ACC112 (cell line): ENCODE measurements around the gene FKBP14.

Source experiments
- H2AFZ ChIP-seq: fragments of 200-600 bp; sonication (generic); one replicate; pipeline ENCODE4 v1.6.0; 2017; ENCODE audit warnings: antibody characterized with exemption, low read length; ENCODE audit not compliant: unreplicated experiment
- H3K27ac ChIP-seq: fragments of 200-600 bp; sonication (generic); 2 replicates; pipeline ENCODE4 v1.5.1; 2014; ENCODE audit warnings: low read depth, mild to moderate bottlenecking, antibody characterized with exemption, low read length, moderate library complexity
- H3K27me3 ChIP-seq: fragments of 200-600 bp; sonication (generic); 2 replicates; pipeline ENCODE4 v1.6.1; 2014; ENCODE audit warnings: mild to moderate bottlenecking, antibody characterized with exemption, low read length, moderate library complexity, mixed read lengths; ENCODE audit not compliant: insufficient read depth
- H3K36me3 ChIP-seq: fragments of 200-600 bp; sonication (generic); 2 replicates; pipeline ENCODE4 v1.6.1; 2016; ENCODE audit warnings: mild to moderate bottlenecking, antibody characterized with exemption, low read length, moderate library complexity, mixed read lengths; ENCODE audit not compliant: insufficient read depth
- H3K4me1 ChIP-seq: fragments of 200-600 bp; sonication (generic); one replicate; pipeline ENCODE4 v1.6.1; 2016; ENCODE audit warnings: low read length, mixed read lengths; ENCODE audit not compliant: insufficient read depth, unreplicated experiment, control insufficient read depth
- H3K4me3 ChIP-seq: fragments of 200-600 bp; sonication (generic); 2 replicates; pipeline ENCODE4 v1.5.1; 2014; ENCODE audit warnings: mild to moderate bottlenecking, low read depth, low read length
- H3K79me2 ChIP-seq: fragments of 200-600 bp; sonication (generic); one replicate; pipeline ENCODE4 v1.6.0; 2016; ENCODE audit warnings: low read length; ENCODE audit not compliant: control insufficient read depth, unreplicated experiment, insufficient read depth

Gene FKBP14

DNA sequence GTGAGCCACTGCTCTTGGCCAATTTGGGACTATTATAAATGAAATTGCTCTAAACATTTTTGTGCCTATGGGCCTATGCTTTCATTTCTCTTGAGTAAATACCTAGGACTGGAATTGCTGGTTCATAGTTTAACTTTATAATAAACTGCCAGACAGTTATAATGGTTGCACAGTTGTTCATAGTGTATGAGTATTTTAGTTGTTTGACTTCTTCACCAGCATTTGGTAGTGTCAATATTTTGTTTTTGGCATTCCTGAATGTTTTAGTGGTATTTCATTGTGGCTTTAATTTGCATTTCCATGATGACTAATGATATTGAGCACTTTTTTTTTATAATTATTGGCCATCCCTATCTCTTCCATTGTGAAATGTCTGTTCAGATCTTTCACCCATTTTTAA, 31.2 kb upstream of the FKBP14 start:
- Histone ChIP-seq H3K4me1 (no peaks in the 10 kb centered on the region), H3K36me3 (peaks cover 17% of the 10 kb centered on the region), H3K79me2 (no peaks in the 10 kb centered on the region), H3K27me3 (no peaks in the 10 kb centered on the region), H3K27ac (no peak overlapping the region), H2AFZ (no peak overlapping the region), H3K4me3 (no peak overlapping the region)

DNA sequence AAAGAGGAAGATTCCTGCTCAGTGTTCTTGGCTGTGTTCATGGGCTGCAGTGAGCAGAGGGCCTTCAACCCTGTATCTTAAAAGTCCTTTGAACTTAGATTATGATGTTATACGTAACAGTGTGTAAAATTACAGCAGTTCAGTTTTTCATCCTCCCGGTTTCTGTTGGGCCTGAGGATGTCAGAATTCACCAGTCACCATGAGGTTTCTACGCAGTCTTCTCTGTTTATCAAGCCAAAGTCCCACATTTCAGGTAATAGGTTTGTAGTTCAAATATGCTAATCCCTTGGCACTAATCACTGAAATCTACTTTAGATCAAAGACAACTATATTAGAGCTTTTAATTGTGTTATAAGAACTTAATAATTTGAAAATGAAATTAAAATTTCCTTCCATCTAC, 26.6 kb upstream of the FKBP14 start:
- Histone ChIP-seq H3K27ac (no peak overlapping the region), H2AFZ (no peak overlapping the region), H3K27me3 (no peaks in the 10 kb centered on the region), H3K4me3 (no peak overlapping the region), H3K36me3 (peaks cover 10% of the 10 kb centered on the region), H3K4me1 (no peaks in the 10 kb centered on the region), H3K79me2 (no peaks in the 10 kb centered on the region)

DNA sequence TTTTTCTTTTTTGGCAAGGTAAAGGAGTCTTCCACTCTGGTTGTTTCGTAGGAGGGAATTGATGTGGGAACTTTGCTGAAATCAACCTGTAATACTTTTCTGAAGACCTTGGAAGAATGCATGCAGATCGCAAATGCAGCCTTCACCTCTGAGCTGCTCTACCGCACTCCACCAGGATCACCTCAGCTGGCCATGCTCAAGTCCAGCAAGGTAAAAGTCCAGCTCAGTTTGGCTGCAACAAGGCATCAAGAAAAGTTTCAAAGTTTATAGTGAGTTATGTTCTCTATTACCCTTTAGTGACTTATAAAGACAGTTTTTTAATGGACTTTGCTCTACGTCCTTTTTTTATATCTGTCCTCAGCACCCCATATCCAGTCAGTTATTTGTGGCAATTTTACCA, 22.7 kb upstream of the FKBP14 start:
- Histone ChIP-seq H3K27me3 (no peaks in the 10 kb centered on the region), H2AFZ (no peak overlapping the region), H3K79me2 (no peaks in the 10 kb centered on the region), H3K4me1 (no peaks in the 10 kb centered on the region), H3K4me3 (no peak overlapping the region), H3K27ac (no peak overlapping the region), H3K36me3 (no peaks in the 10 kb centered on the region)

DNA sequence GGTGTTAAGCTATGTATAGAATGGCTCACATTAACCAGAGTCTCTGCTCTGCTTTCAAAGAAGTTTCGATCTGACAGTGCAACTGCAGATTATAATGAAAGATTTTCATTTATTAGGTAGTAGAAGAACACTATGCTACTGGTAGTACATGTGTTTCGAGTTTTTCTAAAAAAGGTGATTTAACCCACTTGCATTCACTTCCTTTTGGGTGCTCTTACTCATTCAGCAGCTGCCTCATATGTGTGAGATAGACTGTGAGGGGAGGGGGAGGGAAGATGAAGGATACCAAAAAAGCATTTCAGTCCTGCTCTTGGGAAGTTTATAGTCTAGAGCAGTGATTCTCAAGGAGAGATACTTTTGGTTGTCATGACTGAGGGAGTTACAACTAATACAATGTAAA, 22.1 kb upstream of the FKBP14 start:
- no peaks in the 10 kb centered on the region for H3K79me2 ChIP-seq
- H3K27ac ChIP-seq, result no peak overlapping the region
- no peaks in the 10 kb centered on the region for H3K36me3 ChIP-seq
- no peaks in the 10 kb centered on the region for H3K27me3 ChIP-seq
- H3K4me3 ChIP-seq, result no peak overlapping the region
- H2AFZ ChIP-seq, result no peak overlapping the region
- H3K4me1 ChIP-seq, result no peaks in the 10 kb centered on the region

DNA sequence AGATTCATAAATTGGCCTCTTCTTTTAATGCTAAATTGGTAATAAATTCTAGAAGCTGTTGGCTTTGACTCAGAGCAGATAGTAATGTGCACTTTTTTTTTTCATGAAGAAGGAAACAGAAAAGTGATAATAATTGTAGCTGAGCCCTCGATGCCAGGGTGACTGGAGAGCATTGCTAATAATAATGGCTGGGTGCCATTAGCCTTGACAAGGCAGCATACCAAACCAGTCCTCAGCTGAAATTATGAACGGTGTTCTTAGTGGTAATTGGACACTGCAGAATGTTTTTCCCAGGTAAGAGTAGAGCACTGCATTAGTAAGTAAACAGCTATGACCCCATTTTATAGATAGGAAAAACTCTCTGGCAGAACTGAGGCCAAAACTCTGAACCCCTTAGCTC, 20.6 kb upstream of the FKBP14 start:
- Histone ChIP-seq H3K4me3 (no peak overlapping the region), H2AFZ (no peak overlapping the region), H3K27me3 (no peaks in the 10 kb centered on the region), H3K4me1 (no peaks in the 10 kb centered on the region), H3K27ac (no peak overlapping the region), H3K36me3 (no peaks in the 10 kb centered on the region), H3K79me2 (no peaks in the 10 kb centered on the region)

DNA sequence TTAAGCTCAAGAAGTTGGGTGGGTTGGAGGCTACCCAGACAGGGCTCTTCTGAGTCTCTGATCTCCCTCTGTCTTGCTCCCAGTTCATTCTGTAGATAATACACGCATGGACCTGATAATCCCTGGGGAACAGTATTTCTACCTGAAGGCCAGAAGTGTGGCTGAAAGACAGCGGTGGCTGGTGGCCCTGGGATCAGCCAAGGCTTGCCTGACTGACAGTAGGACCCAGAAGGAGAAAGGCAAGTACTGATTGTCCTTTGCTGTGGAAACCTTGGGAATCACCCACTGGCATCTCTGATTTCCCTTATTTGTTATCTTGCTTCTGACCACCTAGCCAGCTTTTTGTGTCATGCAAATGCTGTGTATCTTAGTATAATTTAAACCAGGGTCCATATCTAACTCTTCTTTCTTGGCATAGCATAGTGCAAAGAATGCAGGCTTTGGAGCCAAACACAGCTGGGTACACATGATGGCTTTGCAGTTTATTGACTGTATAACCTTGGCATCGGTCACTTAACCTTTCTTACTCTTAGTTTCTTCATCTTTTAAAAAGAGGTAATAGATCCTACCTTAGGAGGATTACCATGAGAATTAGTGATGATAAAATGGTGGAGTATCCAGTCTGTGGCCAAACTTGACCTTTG, 19.7 kb upstream of the FKBP14 start:
- H3K36me3 ChIP-seq, result no peaks in the 10 kb centered on the region
- H3K79me2 ChIP-seq, result no peaks in the 10 kb centered on the region
- no peaks in the 10 kb centered on the region for H3K27me3 ChIP-seq
- no peak overlapping the region for H2AFZ ChIP-seq
- no peak overlapping the region for H3K27ac ChIP-seq
- no peaks in the 10 kb centered on the region for H3K4me1 ChIP-seq
- H3K4me3 ChIP-seq, result no peak overlapping the region

DNA sequence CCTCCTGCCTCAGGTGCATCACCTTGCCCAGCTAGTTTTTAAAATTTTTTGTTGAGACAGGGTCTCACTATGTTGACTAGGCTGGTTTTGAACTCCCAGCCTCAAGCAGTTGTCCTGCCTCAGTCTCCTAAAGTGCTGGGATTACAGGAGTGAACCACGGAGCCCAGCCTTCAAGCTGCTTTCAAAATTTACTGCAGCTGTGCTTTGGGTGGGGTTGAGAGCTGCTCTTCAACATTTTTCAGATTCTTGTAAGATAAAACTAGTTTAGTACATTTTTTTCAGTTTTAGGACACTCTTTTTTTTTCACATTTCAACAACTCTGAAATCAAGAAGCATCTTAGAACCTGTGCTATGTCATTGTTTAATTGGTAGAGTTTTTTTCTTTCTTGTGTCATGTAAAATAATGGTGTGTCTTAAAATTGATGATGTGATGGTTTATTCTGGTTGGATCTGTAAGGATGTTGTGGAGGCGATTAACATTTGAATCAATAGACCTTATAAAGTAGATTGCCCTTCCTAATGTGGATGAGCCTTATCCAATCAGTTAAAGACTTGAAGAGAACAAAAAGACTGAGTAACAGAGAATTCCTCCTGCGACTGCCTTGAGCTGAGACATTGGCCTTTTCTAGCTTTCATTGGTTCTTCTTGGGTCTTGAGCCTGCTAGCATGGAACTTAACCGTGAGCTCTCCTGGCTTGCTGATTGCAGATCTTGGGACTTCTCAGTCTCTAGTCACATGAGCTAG, 15.2 kb upstream of the FKBP14 start:
- no peaks in the 10 kb centered on the region for H3K27me3 ChIP-seq
- no peaks in the 10 kb centered on the region for H3K79me2 ChIP-seq
- no peak overlapping the region for H3K27ac ChIP-seq
- no peak overlapping the region for H2AFZ ChIP-seq
- H3K4me3 ChIP-seq, result no peak overlapping the region
- no peaks in the 10 kb centered on the region for H3K36me3 ChIP-seq
- peaks cover 8% of the 10 kb centered on the region for H3K4me1 ChIP-seq

DNA sequence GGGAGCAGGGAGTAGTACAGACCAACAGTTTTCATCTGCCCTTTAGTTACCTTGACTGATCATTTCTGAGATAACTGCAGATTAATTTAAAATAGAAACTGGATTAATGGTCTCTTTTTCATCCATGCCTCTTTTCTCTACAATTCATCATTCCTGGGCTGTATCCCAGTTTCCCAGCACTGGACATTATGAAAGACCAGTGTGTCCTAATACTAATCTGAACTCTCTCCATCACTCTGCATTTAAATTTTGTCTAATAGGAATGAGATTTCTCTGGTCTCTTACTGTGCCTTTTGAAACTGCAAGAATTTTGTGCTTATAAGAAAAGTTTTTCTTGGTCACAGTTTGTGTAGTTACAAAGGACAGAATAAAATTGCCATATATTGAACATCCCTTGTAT, 14.4 kb upstream of the FKBP14 start:
- no peaks in the 10 kb centered on the region for H3K79me2 ChIP-seq

DNA sequence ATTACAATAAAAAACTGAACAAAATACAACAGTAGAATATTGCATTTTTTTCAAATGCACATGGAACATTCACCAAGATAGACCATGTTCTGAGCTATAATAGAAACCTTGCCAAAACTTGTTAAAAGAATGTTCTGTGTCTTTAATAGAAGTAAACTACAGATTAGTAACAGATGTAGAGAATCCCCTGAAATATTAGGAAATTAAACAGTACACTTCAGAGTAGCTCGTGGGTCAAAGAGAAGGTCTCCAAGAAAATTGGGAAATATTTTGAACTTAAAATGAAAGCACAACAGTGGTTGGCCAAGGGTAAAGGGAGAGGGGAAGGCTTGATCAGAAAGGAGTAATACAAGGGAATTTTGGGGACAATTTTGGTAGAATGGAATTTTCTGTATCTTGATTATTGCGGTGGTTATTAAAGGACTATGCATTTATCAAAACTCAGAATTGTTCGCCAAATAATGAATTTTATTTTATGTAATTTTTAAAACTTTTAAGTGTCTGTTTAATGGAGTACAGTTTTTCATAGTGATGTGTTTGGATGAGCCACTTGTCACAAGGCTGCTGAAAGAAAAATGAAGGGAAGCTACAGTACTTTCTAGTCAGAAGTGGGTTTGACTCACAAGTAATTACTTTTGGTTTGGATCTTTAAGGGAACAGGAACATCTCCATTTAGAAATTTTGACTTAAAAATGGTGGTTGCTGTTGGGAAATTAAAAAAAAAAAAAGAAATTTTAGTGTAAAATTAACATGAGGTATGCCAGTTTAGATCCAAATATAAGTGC, 11.9 kb upstream of the FKBP14 start:
- H3K27me3 ChIP-seq, result no peaks in the 10 kb centered on the region
- H3K27ac ChIP-seq, result peak overlapping the region; percentile 11; the same call in 1 of the 2 replicates
- peaks cover 3% of the 10 kb centered on the region for H3K79me2 ChIP-seq
- H3K36me3 ChIP-seq, result no peaks in the 10 kb centered on the region
- peak overlapping the region; percentile 37 for H3K4me3 ChIP-seq
- H2AFZ ChIP-seq, result peak overlapping the region; percentile 82
- H3K4me1 ChIP-seq, result peaks cover 8% of the 10 kb centered on the region

More for the DNA sequence above, 14.4 kb upstream of the FKBP14 start:
- Histone ChIP-seq H3K27me3 (no peaks in the 10 kb centered on the region), H3K27ac (no peak overlapping the region), H3K4me1 (peaks cover 8% of the 10 kb centered on the region), H3K4me3 (no peak overlapping the region), H3K36me3 (no peaks in the 10 kb centered on the region), H2AFZ (no peak overlapping the region)

DNA sequence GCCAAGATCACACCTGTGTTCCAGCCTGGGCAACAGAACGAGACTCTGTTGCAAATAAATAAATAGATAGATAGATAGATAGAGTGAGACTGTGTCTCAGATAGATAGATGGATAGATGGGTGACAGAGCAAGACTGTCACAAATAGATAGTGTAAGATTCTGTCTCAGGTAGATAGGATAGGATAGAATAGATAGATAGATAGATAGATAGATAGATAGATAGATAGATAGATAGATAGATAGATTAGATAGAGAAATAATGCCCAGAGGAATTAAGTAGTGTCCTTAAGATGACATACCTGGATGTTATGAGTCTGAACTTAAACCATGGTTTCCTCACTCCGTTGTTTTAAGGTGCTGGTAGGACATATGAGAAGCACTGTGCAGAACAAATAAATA, 9.7 kb upstream of the FKBP14 start:
- H3K36me3 ChIP-seq, result no peaks in the 10 kb centered on the region
- peaks cover 12% of the 10 kb centered on the region for H3K79me2 ChIP-seq

More for the DNA sequence above, 9.7 kb upstream of the FKBP14 start:
- no peak overlapping the region for H3K27ac ChIP-seq
- no peak overlapping the region for H2AFZ ChIP-seq
- H3K4me1 ChIP-seq, result peaks cover 17% of the 10 kb centered on the region
- H3K4me3 ChIP-seq, result no peak overlapping the region
- H3K27me3 ChIP-seq, result no peaks in the 10 kb centered on the region
